ENCODE data around the gene DGKZ.

DGKZ gene

GRCh38 chr11:46429717-46430116 is 82.5 kb downstream of the DGKZ start:
- no peak overlapping the region for H3K4me3 ChIP-seq (ENCODE audit: low read depth, low read length)
- H3K27me3 ChIP-seq: no peaks in the 10 kb centered on the region
- 0 out of 2 replicates have a peak, but pooled peaks cover 4% of the 10 kb centered on the region for H3K4me1 ChIP-seq
- TF ChIP-seq CTCF (IDR thresholded peaks at IDR 0.05; ENCODE audit: low read depth, low read length): no peak
- no peak for DNase-seq
- H3K9me3 ChIP-seq: no peaks in the 10 kb centered on the region
- no peaks in the 10 kb centered on the region; the same call in 1 of the 2 replicates for H3K36me3 ChIP-seq
